SK-N-SH treated with all-trans-retinoic acid at 6 μM for 48 hours (cell line): ENCODE results near the gene ABR.

Experiments
- ATAC-seq: fragments of 200-7000 bp; cut with Tn5 transposase; 3 replicates; pipeline ENCODE4 v1.9.1; 2020; ENCODE audit warnings: mild to moderate bottlenecking, moderate library complexity
- ARNTL ChIP-seq: fragments of 450-650 bp; formaldehyde crosslinking; IDR thresholded peaks from 2 replicates; pipeline ENCODE4 v1.5.0; 2020; ENCODE audit warnings: low read depth, mild to moderate bottlenecking, moderate library complexity, borderline replicate concordance
- CSDC2 ChIP-seq: fragments of 250-450 bp; sonication (Bioruptor Pico); IDR thresholded peaks from 2 replicates; pipeline ENCODE4 v1.5.0; 2020; ENCODE audit warnings: mild to moderate bottlenecking, moderate library complexity
- ESRRG ChIP-seq: fragments of 250-450 bp; sonication (Bioruptor Pico); IDR thresholded peaks from 2 replicates; pipeline ENCODE4 v1.6.1; 2021; ENCODE audit warnings: mild to moderate bottlenecking
- GLIS3 ChIP-seq: fragments of 250-450 bp; sonication (Bioruptor Pico); IDR thresholded peaks from 2 replicates; pipeline ENCODE4 v1.5.0; 2020; ENCODE audit warnings: mild to moderate bottlenecking, moderate library complexity
- ISL1 ChIP-seq: fragments of 250-450 bp; sonication (Bioruptor Pico); IDR thresholded peaks from 2 replicates; pipeline ENCODE4 v2.1.2; 2022; ENCODE audit warnings: mild to moderate bottlenecking, moderate library complexity
- OSR1 ChIP-seq: fragments of 250-450 bp; sonication (Bioruptor Pico); IDR thresholded peaks from 2 replicates; pipeline ENCODE4 v1.8.0; 2022; ENCODE audit warnings: moderate library complexity, mild to moderate bottlenecking, inconsistent platforms
- PPARA ChIP-seq: fragments of 250-450 bp; sonication (Bioruptor Pico); IDR thresholded peaks from 2 replicates; pipeline ENCODE4 v1.5.0; 2020; ENCODE audit warnings: mild to moderate bottlenecking, borderline replicate concordance
- RARB ChIP-seq: fragments of 250-450 bp; sonication (Bioruptor Pico); IDR thresholded peaks from 2 replicates; pipeline ENCODE4 v1.8.0; 2021; ENCODE audit warnings: mild to moderate bottlenecking, moderate library complexity
- SNAI2 ChIP-seq: fragments of 250-450 bp; sonication (Bioruptor Pico); IDR thresholded peaks from 2 replicates; pipeline ENCODE4 v1.5.0; 2020; ENCODE audit warnings: mild to moderate bottlenecking, moderate library complexity
- TCF4 ChIP-seq: fragments of 250-450 bp; sonication (Bioruptor Pico); IDR thresholded peaks from 2 replicates; pipeline ENCODE4 v1.8.0; 2021; ENCODE audit warnings: mild to moderate bottlenecking, moderate library complexity, borderline replicate concordance
- TOX ChIP-seq: fragments of 250-450 bp; sonication (Bioruptor Pico); IDR thresholded peaks from 2 replicates; pipeline ENCODE4 v1.8.0; 2021; ENCODE audit warnings: mild to moderate bottlenecking, moderate library complexity, borderline replicate concordance
- ZC3H10 ChIP-seq: fragments of 250-450 bp; sonication (Bioruptor Pico); IDR thresholded peaks from 2 replicates; pipeline ENCODE4 v1.5.1; 2021; ENCODE audit warnings: mild to moderate bottlenecking, moderate library complexity
- ZFP3 ChIP-seq: fragments of 250-450 bp; sonication (Bioruptor Pico); IDR thresholded peaks from 2 replicates; pipeline ENCODE4 v1.5.0; 2020; ENCODE audit warnings: mild to moderate bottlenecking, moderate library complexity
- ZNF70 ChIP-seq: fragments of 450-650 bp; formaldehyde crosslinking; IDR thresholded peaks from 2 replicates; pipeline ENCODE4 v1.5.0; 2020; ENCODE audit warnings: mild to moderate bottlenecking, moderate library complexity
- TF ChIP-seq, protein P1 (sequence below): fragments of 250-450 bp; sonication (Bioruptor Pico); IDR thresholded peaks from 2 replicates; pipeline ENCODE4 v1.8.0; 2020; ENCODE audit warnings: mild to moderate bottlenecking, moderate library complexity, borderline replicate concordance
- TF ChIP-seq, protein P2 (sequence below): fragments of 250-450 bp; sonication (Bioruptor Pico); IDR thresholded peaks from 2 replicates; pipeline ENCODE4 v1.5.1; 2020; ENCODE audit warnings: low read depth, mild to moderate bottlenecking, moderate library complexity
- TF ChIP-seq, protein P3 (sequence below): fragments of 250-450 bp; sonication (Bioruptor Pico); IDR thresholded peaks from 2 replicates; pipeline ENCODE4 v1.5.0; 2020; ENCODE audit warnings: mild to moderate bottlenecking, moderate library complexity
- TF ChIP-seq, protein P4 (sequence below): fragments of 250-450 bp; sonication (Bioruptor Pico); IDR thresholded peaks from 2 replicates; pipeline ENCODE4 v1.8.0; 2021; ENCODE audit warnings: low read depth, mild to moderate bottlenecking, moderate library complexity, borderline replicate concordance
- TF ChIP-seq, protein P5 (sequence below): fragments of 250-450 bp; sonication (Bioruptor Pico); IDR thresholded peaks from 2 replicates; pipeline ENCODE4 v1.5.1; 2021; ENCODE audit warnings: mild to moderate bottlenecking, moderate library complexity

The ABR gene

DNA sequence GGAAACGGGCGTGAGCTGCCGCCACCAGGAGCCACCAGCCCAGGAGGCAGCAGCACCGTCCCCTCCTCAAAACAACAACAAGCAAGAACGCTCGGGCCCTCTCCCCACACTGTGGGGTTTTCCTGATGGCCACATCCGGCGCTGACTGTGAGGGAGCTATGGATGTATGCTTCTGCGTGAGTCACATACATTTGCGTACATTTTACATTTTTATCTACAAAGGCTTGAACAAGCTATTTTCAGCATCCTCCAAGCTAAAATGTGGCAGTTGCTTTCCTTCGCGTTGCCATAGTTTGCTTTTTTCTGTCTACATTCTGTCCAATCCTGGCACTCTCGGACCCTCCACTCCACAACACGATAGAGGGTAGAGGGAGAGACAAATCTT lies 2.0 kb upstream of the ABR start:
- ATAC-seq: no peak
- TF ChIP-seq ZFP3 (CRISPR knock-in tag): no peak
- TF ChIP-seq, all 23 proteins: peak for 0

DNA sequence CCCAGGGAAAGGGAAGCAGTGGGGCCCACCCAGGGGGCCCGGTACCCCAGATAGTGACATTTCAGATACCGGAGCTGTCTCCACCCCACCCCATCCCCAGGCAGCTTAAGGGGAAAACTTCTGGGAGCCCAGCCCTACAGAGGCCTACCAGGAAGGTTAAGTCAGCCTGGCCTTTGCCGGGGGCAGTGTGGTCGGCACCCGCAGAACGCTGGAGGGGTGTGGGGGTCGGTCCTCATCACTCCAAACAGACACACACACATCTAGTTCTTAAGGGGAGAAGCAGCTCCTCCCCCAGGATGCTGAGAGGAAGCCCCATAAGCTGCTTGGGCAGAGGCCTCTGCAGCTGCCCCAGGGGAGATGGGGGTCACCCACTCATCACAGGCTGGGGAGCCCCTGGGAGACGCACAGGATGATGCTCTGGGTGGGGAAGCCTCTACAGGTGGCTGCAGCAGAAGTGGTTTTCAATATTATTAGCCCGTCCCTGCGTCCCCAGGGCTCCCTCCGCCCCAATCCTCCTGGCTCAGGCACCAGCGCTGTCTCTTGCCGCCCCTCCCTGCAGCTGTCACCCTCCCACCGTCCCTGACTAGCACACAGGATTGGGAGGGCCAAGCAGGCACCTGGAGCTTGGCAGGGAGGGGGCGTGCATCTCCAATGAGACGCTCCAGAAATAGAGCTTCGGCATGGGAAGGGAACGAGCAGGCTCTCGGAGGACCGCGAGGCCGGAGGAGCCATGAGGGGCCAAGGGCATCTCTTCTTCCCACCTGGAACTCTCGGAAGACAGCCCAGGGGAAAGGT lies 1.4 kb upstream of the ABR start:
- ATAC-seq: no peak

DNA sequence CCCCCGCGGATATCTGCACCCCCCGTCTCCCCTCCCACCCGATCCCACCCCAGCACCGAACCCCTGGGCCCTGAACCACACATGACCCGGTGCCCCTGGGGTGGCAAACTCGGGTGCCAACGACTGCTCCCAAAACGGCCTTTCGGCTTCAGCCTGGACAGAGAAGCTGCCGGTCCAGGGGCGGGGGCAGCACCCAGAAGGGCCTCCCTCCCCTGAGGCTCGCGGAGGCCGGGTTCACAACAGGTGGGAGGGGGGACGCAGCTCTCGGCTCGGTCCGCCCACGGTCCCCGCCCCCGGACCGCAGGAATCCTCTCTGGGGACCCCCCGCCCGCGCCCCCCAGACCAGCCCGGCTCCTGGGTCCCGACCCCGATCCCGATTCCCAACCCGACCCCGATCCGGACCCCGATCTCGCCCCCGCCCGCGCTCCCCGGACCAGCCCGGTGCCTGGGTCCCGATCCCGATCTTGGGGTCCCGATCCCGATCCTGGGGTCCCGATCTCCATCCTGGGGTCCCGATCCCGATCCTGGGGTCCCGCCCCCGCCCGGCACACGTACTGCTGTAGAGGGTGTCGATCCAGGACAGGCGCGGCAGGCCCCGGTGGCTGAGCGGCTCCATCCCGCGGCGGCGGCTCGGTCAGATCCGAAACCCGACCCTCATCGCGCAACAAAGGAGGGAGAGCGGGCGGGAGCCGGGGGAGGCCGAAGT lies 516 bp downstream of the ABR start:
- TF ChIP-seq, protein P1, sequence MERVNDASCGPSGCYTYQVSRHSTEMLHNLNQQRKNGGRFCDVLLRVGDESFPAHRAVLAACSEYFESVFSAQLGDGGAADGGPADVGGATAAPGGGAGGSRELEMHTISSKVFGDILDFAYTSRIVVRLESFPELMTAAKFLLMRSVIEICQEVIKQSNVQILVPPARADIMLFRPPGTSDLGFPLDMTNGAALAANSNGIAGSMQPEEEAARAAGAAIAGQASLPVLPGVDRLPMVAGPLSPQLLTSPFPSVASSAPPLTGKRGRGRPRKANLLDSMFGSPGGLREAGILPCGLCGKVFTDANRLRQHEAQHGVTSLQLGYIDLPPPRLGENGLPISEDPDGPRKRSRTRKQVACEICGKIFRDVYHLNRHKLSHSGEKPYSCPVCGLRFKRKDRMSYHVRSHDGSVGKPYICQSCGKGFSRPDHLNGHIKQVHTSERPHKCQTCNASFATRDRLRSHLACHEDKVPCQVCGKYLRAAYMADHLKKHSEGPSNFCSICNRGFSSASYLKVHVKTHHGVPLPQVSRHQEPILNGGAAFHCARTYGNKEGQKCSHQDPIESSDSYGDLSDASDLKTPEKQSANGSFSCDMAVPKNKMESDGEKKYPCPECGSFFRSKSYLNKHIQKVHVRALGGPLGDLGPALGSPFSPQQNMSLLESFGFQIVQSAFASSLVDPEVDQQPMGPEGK (CRISPR knock-in tag): no peak
- peak; percentile 68 for ATAC-seq

More for the DNA sequence above, 1.4 kb upstream of the ABR start:
- no peak for TF ChIP-seq ESRRG
- TF ChIP-seq OSR1: no peak
- TF ChIP-seq ISL1 (CRISPR knock-in tag): no peak
- no peak for TF ChIP-seq RARB (CRISPR knock-in tag)
- TF ChIP-seq TCF4 (CRISPR knock-in tag): no peak
- TF ChIP-seq ZC3H10 (CRISPR knock-in tag): no peak
- no peak for TF ChIP-seq GLIS3 (CRISPR knock-in tag)
- TF ChIP-seq, protein P2, sequence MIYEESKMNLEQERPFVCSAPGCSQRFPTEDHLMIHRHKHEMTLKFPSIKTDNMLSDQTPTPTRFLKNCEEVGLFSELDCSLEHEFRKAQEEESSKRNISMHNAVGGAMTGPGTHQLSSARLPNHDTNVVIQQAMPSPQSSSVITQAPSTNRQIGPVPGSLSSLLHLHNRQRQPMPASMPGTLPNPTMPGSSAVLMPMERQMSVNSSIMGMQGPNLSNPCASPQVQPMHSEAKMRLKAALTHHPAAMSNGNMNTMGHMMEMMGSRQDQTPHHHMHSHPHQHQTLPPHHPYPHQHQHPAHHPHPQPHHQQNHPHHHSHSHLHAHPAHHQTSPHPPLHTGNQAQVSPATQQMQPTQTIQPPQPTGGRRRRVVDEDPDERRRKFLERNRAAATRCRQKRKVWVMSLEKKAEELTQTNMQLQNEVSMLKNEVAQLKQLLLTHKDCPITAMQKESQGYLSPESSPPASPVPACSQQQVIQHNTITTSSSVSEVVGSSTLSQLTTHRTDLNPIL: no peak
- TF ChIP-seq ARNTL (CRISPR knock-in tag): no peak
- TF ChIP-seq TOX (CRISPR knock-in tag): no peak
- TF ChIP-seq, protein P3, sequence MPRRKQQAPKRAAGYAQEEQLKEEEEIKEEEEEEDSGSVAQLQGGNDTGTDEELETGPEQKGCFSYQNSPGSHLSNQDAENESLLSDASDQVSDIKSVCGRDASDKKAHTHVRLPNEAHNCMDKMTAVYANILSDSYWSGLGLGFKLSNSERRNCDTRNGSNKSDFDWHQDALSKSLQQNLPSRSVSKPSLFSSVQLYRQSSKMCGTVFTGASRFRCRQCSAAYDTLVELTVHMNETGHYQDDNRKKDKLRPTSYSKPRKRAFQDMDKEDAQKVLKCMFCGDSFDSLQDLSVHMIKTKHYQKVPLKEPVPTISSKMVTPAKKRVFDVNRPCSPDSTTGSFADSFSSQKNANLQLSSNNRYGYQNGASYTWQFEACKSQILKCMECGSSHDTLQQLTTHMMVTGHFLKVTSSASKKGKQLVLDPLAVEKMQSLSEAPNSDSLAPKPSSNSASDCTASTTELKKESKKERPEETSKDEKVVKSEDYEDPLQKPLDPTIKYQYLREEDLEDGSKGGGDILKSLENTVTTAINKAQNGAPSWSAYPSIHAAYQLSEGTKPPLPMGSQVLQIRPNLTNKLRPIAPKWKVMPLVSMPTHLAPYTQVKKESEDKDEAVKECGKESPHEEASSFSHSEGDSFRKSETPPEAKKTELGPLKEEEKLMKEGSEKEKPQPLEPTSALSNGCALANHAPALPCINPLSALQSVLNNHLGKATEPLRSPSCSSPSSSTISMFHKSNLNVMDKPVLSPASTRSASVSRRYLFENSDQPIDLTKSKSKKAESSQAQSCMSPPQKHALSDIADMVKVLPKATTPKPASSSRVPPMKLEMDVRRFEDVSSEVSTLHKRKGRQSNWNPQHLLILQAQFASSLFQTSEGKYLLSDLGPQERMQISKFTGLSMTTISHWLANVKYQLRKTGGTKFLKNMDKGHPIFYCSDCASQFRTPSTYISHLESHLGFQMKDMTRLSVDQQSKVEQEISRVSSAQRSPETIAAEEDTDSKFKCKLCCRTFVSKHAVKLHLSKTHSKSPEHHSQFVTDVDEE: no peak
- no peak for TF ChIP-seq ZNF70
- TF ChIP-seq, protein P4, sequence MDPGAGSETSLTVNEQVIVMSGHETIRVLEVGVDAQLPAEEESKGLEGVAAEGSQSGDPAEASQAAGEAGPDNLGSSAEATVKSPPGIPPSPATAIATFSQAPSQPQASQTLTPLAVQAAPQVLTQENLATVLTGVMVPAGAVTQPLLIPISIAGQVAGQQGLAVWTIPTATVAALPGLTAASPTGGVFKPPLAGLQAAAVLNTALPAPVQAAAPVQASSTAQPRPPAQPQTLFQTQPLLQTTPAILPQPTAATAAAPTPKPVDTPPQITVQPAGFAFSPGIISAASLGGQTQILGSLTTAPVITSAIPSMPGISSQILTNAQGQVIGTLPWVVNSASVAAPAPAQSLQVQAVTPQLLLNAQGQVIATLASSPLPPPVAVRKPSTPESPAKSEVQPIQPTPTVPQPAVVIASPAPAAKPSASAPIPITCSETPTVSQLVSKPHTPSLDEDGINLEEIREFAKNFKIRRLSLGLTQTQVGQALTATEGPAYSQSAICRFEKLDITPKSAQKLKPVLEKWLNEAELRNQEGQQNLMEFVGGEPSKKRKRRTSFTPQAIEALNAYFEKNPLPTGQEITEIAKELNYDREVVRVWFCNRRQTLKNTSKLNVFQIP: no peak
- TF ChIP-seq ZFP3 (CRISPR knock-in tag): no peak
- TF ChIP-seq CSDC2 (CRISPR knock-in tag): no peak
- no peak for TF ChIP-seq SNAI2 (CRISPR knock-in tag)
- no peak for TF ChIP-seq PPARA (CRISPR knock-in tag)
- TF ChIP-seq, protein P5, sequence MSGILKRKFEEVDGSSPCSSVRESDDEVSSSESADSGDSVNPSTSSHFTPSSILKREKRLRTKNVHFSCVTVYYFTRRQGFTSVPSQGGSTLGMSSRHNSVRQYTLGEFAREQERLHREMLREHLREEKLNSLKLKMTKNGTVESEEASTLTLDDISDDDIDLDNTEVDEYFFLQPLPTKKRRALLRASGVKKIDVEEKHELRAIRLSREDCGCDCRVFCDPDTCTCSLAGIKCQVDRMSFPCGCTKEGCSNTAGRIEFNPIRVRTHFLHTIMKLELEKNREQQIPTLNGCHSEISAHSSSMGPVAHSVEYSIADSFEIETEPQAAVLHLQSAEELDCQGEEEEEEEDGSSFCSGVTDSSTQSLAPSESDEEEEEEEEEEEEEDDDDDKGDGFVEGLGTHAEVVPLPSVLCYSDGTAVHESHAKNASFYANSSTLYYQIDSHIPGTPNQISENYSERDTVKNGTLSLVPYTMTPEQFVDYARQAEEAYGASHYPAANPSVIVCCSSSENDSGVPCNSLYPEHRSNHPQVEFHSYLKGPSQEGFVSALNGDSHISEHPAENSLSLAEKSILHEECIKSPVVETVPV (CRISPR knock-in tag): no peak
- TF ChIP-seq, all 23 proteins: peak for 0
